ENCODE results near the gene SLC38A1. TPM values are rescaled to one million over a fixed set of nuclear protein-coding genes. Genes with fewer than 3 reads are reported as not detected.

SLC38A1 gene
- total RNA-seq, 4 donors from 2014 or later: 237 to 472 (median 339) TPM

GRCh38 chr12:46237371-46238045, 31.3 kb downstream of the SLC38A1 start:
- TF ChIP-seq CTCF (IDR thresholded peaks at IDR 0.05 in 4 of 5, conservative IDR thresholded peaks at IDR 0.05 in 1 of 5) (no peak), POLR2A (IDR thresholded peaks at IDR 0.05) (no peak)
- in situ Hi-C loops (cut with MboI; ENCODE audit: low sequenced_read_pairs in 4 of 4): no loop called here
- intact Hi-C loops (cut with DNase I; ENCODE audit: low total_unique reads): no loop called here
- no peak for ATAC-seq
- DNase-seq: no peak
- Histone ChIP-seq H3K4me1 (no peaks in the 10 kb centered on the region), H3K27me3 (no peaks in the 10 kb centered on the region), H3K9me3 (no peaks in the 10 kb centered on the region), H3K4me3 (no peak overlapping the region), H3K36me3 (peaks cover 0 to 27% of the 10 kb centered on the region in 2 donors), H3K27ac (no peak overlapping the region)

GRCh38 chr12:46234000-46234399, 34.8 kb downstream of the SLC38A1 start:
- in situ Hi-C loops (cut with MboI; ENCODE audit: low sequenced_read_pairs in 4 of 4) (no loop called here), intact Hi-C loops (cut with DNase I; ENCODE audit: low total_unique reads) (no loop called here)
- no peak for ATAC-seq
- Histone ChIP-seq H3K4me3 (no peak overlapping the region), H3K36me3 (peaks cover 0 to 14% of the 10 kb centered on the region in 2 donors), H3K4me1 (no peaks in the 10 kb centered on the region), H3K9me3 (no peaks in the 10 kb centered on the region), H3K27me3 (no peaks in the 10 kb centered on the region), H3K27ac (no peak overlapping the region)
- no peak for DNase-seq
- no peak for TF ChIP-seq CTCF (IDR thresholded peaks at IDR 0.05 in 4 of 5, conservative IDR thresholded peaks at IDR 0.05 in 1 of 5)
- no peak for TF ChIP-seq POLR2A (IDR thresholded peaks at IDR 0.05)

- Histone ChIP-seq H3K4me3 (no peak overlapping the region), H3K27me3 (no peaks in the 10 kb centered on the region), H3K27ac (no peak overlapping the region), H3K36me3 (peaks cover 0 to 18% of the 10 kb centered on the region in 2 donors), H3K9me3 (no peaks in the 10 kb centered on the region), H3K4me1 (no peaks in the 10 kb centered on the region)
- in situ Hi-C loops (cut with MboI; ENCODE audit: low sequenced_read_pairs in 4 of 4): no loop called here
- TF ChIP-seq POLR2A (IDR thresholded peaks at IDR 0.05) (no peak), CTCF (IDR thresholded peaks at IDR 0.05 in 4 of 5, conservative IDR thresholded peaks at IDR 0.05 in 1 of 5) (no peak)
- intact Hi-C loops (cut with DNase I; ENCODE audit: low total_unique reads): no loop called here
- no peak for ATAC-seq
- DNase-seq: no peak
These were observed 35.4 kb downstream of the SLC38A1 start for GRCh38 chr12:46233423-46233822.

GRCh38 chr12:46230983-46231382, 37.9 kb downstream of the SLC38A1 start:
- no peak overlapping the region for H3K4me3 ChIP-seq
- intact Hi-C loops (cut with DNase I; ENCODE audit: low total_unique reads) (no loop called here), in situ Hi-C loops (cut with MboI; ENCODE audit: low sequenced_read_pairs in 4 of 4) (no loop called here)
- no peaks in the 10 kb centered on the region for H3K9me3 ChIP-seq
- DNase-seq: no peak
- H3K4me1 ChIP-seq: peaks cover 0 to 4% of the 10 kb centered on the region in 2 donors
- H3K27me3 ChIP-seq: no peaks in the 10 kb centered on the region
- H3K27ac ChIP-seq: no peak overlapping the region
- TF ChIP-seq CTCF (IDR thresholded peaks at IDR 0.05 in 4 of 5, conservative IDR thresholded peaks at IDR 0.05 in 1 of 5) (no peak), POLR2A (IDR thresholded peaks at IDR 0.05) (no peak)
- H3K36me3 ChIP-seq: peaks cover 0 to 20% of the 10 kb centered on the region in 2 donors
- ATAC-seq: no peak

- peaks cover 0 to 5% of the 10 kb centered on the region in 2 donors for H3K4me1 ChIP-seq
- in situ Hi-C loops (cut with MboI; ENCODE audit: low sequenced_read_pairs in 4 of 4): no loop called here
- H3K27me3 ChIP-seq: no peaks in the 10 kb centered on the region
- ATAC-seq: no peak
- DNase-seq: no peak
- H3K9me3 ChIP-seq: no peaks in the 10 kb centered on the region
- no peak overlapping the region for H3K27ac ChIP-seq
- H3K36me3 ChIP-seq: peaks cover 0 to 18% of the 10 kb centered on the region in 2 donors
- H3K4me3 ChIP-seq: no peak overlapping the region
- intact Hi-C loops (cut with DNase I; ENCODE audit: low total_unique reads): no loop called here
- TF ChIP-seq CTCF (IDR thresholded peaks at IDR 0.05 in 4 of 5, conservative IDR thresholded peaks at IDR 0.05 in 1 of 5) (no peak), POLR2A (IDR thresholded peaks at IDR 0.05) (no peak)
These were observed 38.5 kb downstream of the SLC38A1 start for GRCh38 chr12:46230306-46230705.
